GM23248 (cell line): ENCODE results near the gene PEAK1.

Source experiments
- EZH2 ChIP-seq: fragments of 200-600 bp; sonication (generic); IDR thresholded peaks from 2 replicates; pipeline ENCODE4 v1.6.1; 2018; ENCODE audit warnings: antibody characterized with exemption, mild to moderate bottlenecking; ENCODE audit not compliant: insufficient read depth, poor library complexity, severe bottlenecking
- EZH2phosphoT487 ChIP-seq: fragments of 200-600 bp; sonication (generic); IDR thresholded peaks from 2 replicates; pipeline ENCODE4 v1.6.1; 2018; ENCODE audit warnings: antibody characterized with exemption, moderate library complexity, mild to moderate bottlenecking, low read depth; ENCODE audit not compliant: insufficient read depth

- TF ChIP-seq EZH2 (no peak), EZH2phosphoT487 (no peak)
Observed at GRCh38 chr15:77421370-77421700, 1.4 kb upstream of the PEAK1 start.
